GM23338 (cell line): ENCODE results near the gene MOCOS. TPM values are rescaled to one million over a fixed set of nuclear protein-coding genes. Genes with fewer than 3 reads are reported as not detected.

Source experiments
- ATAC-seq: fragments of 200-7000 bp; cut with Tn5 transposase; 3 replicates; pipeline ENCODE4 v1.9.1; 2020
- DNase-seq: peaks from one replicate; pipeline ENCODE4 v3.0.0-alpha.2; 2015; ENCODE audit warnings: low spot score
- H2AFZ ChIP-seq: fragments of 200-600 bp; sonication (generic); 2 replicates; pipeline ENCODE4 v1.8.0; 2016; ENCODE audit warnings: antibody characterized with exemption, mild to moderate bottlenecking, moderate library complexity
- H3F3A ChIP-seq: fragments of 200-600 bp; sonication (generic); replicated peaks from 2 replicates; pipeline ENCODE4 v1.8.0; 2017; ENCODE audit warnings: antibody characterized with exemption, mixed run types, low read depth
- H3K27ac ChIP-seq: fragments of 200-600 bp; sonication (generic); 2 replicates; pipeline ENCODE4 v1.6.1; 2016; ENCODE audit warnings: low read depth
- H3K27me3 ChIP-seq: fragments of 200-600 bp; sonication (generic); 2 replicates; pipeline ENCODE4 v1.8.0; 2016; ENCODE audit warnings: mild to moderate bottlenecking, mixed run types, moderate library complexity; ENCODE audit not compliant: insufficient read depth
- H3K36me3 ChIP-seq: fragments of 200-600 bp; sonication (generic); 2 replicates; pipeline ENCODE4 v1.8.0; 2016; ENCODE audit warnings: mild to moderate bottlenecking; ENCODE audit not compliant: insufficient read depth
- H3K4me1 ChIP-seq: fragments of 200-600 bp; sonication (generic); 2 replicates; pipeline ENCODE4 v1.8.0; 2016; ENCODE audit warnings: mild to moderate bottlenecking, moderate library complexity; ENCODE audit not compliant: insufficient read depth
- H3K4me2 ChIP-seq: fragments of 200-600 bp; sonication (generic); 2 replicates; pipeline ENCODE4 v1.7.1; 2017; ENCODE audit warnings: mixed run types
- H3K4me3 ChIP-seq: fragments of 200-600 bp; sonication (generic); 2 replicates; pipeline ENCODE4 v1.6.1; 2016; ENCODE audit warnings: mixed run types
- H3K79me2 ChIP-seq: fragments of 200-600 bp; sonication (generic); replicated peaks from 2 replicates; pipeline ENCODE4 v1.8.0; 2017; ENCODE audit warnings: mild to moderate bottlenecking; ENCODE audit not compliant: insufficient read depth
- H3K9me2 ChIP-seq: fragments of 200-600 bp; sonication (generic); 2 replicates; pipeline ENCODE4 v1.8.0; 2017; ENCODE audit not compliant: insufficient read depth
- H4K20me1 ChIP-seq: fragments of 200-600 bp; sonication (generic); replicated peaks from 2 replicates; pipeline ENCODE4 v1.8.0; 2017; ENCODE audit warnings: mild to moderate bottlenecking; ENCODE audit not compliant: insufficient read depth
- H3K27ac Mint-ChIP-seq: 2 replicates; pipeline ENCODE4 v1.8.0; 2020; ENCODE audit warnings: inconsistent platforms, mild to moderate bottlenecking, moderate library complexity, mixed read lengths
- H3K27me3 Mint-ChIP-seq: 3 replicates; pipeline ENCODE4 v1.8.0; 2022; ENCODE audit warnings: low read depth, mild to moderate bottlenecking, moderate library complexity, mixed read lengths, inconsistent platforms; ENCODE audit not compliant: insufficient read depth, poor library complexity
- H3K36me3 Mint-ChIP-seq: 3 replicates; pipeline ENCODE4 v1.8.0; 2021; ENCODE audit warnings: low read depth, mild to moderate bottlenecking, inconsistent platforms, moderate library complexity, mixed read lengths
- H3K4me1 Mint-ChIP-seq: 3 replicates; pipeline ENCODE4 v1.8.0; 2020; ENCODE audit warnings: mild to moderate bottlenecking, inconsistent platforms, mixed read lengths
- H3K4me3 Mint-ChIP-seq: 3 replicates; pipeline ENCODE4 v1.8.0; 2021; ENCODE audit warnings: moderate library complexity, mild to moderate bottlenecking, inconsistent platforms, mixed read lengths
- H3K9me3 Mint-ChIP-seq: 3 replicates; pipeline ENCODE4 v1.8.0; 2020; ENCODE audit warnings: moderate library complexity, mild to moderate bottlenecking, inconsistent platforms, mixed read lengths
- CREB1 ChIP-seq: fragments of 250-450 bp; sonication (Bioruptor Pico); IDR thresholded peaks from 2 replicates; pipeline ENCODE4 v1.5.0; 2020; ENCODE audit warnings: low read depth, mild to moderate bottlenecking, moderate library complexity
- ETS1 ChIP-seq: IDR thresholded peaks from 2 replicates; pipeline ENCODE4 v1.6.1; 2016; ENCODE audit warnings: antibody characterized with exemption
- EZH2 ChIP-seq: fragments of 200-600 bp; sonication (generic); IDR thresholded peaks from one replicate; pipeline ENCODE4 v1.8.0; 2017; ENCODE audit warnings: antibody characterized with exemption, mild to moderate bottlenecking, low read depth; ENCODE audit not compliant: unreplicated experiment
- EZH2phosphoT487 ChIP-seq: fragments of 200-600 bp; sonication (generic); IDR thresholded peaks from one replicate; pipeline ENCODE4 v1.8.1; 2018; ENCODE audit warnings: antibody characterized with exemption; ENCODE audit not compliant: unreplicated experiment
- JUNB ChIP-seq: IDR thresholded peaks from one replicate; pipeline ENCODE4 v1.6.1; 2016; ENCODE audit warnings: antibody characterized with exemption; ENCODE audit not compliant: unreplicated experiment
- NANOG ChIP-seq: IDR thresholded peaks from 2 replicates; pipeline ENCODE4 v1.6.1; 2016; ENCODE audit warnings: antibody characterized with exemption, borderline replicate concordance
- REST ChIP-seq: IDR thresholded peaks from one replicate; pipeline ENCODE4 v1.6.1; 2018; ENCODE audit warnings: antibody characterized with exemption; ENCODE audit not compliant: unreplicated experiment
- STAT1 ChIP-seq: IDR thresholded peaks from one replicate; pipeline ENCODE4 v1.6.1; 2016; ENCODE audit warnings: antibody characterized with exemption; ENCODE audit not compliant: unreplicated experiment
- ZNF114 ChIP-seq: fragments of 250-450 bp; sonication (Bioruptor Pico); IDR thresholded peaks from 2 replicates; pipeline ENCODE4 v1.5.0; 2020; ENCODE audit warnings: mild to moderate bottlenecking, moderate library complexity
- ZNF331 ChIP-seq: fragments of 250-450 bp; sonication (Bioruptor Pico); IDR thresholded peaks from 2 replicates; pipeline ENCODE4 v1.5.0; 2020; ENCODE audit warnings: low read depth, mild to moderate bottlenecking, moderate library complexity
- polyA plus RNA-seq: library from polyadenylated mRNA; unstranded; fragments of >200 nt; fragmentation: Nextera tagmentation; extraction: Ambion mirVana; gene quantifications from 2 replicates; pipeline ENCODE4 v1.2.1, GENCODE V29; 2016
- total RNA-seq: library from RNA; depleted of rRNA; stranded (reverse); fragments of >200 nt; shearing (Covaris generic); gene quantifications from 2 replicates; pipeline ENCODE4 v1.2.3, GENCODE V29; 2014
- TF ChIP-seq, protein P1 (sequence below), 2 experiments: fragments of 200-600 bp in 1 of 2; sonication (generic) in 1 of 2; conservative IDR thresholded peaks; 2 replicates each; pipeline versions ENCODE4 v1.5.1 to v1.6.1; 2016 to 2017; ENCODE audit warnings: antibody characterized with exemption in 2 of 2, low read depth in 2 of 2, mild to moderate bottlenecking in 2 of 2, moderate library complexity in 1 of 2

The MOCOS gene
- total and polyA plus RNA-seq, 2 experiments from 2014 or later, result 3.9 to 7.2 TPM

DNA sequence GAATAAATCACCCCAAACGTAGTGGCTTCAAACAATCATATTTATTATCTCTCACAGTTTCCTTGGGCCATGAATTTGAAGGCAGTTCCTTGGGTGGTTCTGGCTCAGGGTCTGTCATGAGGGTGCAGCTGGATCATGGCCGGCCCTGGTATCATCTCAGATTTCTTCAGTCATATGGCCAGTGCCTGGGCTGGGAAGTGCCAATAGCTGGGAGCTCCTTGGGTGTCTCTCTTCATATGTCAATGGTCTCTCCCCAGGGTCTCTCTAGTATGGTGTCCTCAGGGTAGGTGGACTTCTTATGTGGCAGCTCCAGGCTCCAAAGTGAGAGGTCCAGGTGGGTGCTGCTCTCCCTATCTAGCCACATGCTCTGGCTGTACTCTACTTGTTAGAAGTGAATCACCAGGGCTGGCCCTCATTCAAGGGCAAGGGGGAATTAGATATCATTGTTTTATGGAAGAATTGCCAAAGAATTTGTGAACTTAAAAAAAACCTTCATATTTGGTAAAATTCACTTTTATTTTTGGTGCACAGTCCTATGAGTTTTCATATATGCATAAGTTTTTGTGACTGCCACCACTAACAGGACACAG lies 125.6 kb downstream of the MOCOS start (continued):
- TF ChIP-seq REST (no peak), CREB1 (no peak), STAT1 (no peak), ZNF114 (no peak), NANOG (no peak), ETS1 (no peak), EZH2phosphoT487 (no peak), ZNF331 (CRISPR knock-in tag) (no peak)

GRCh38 chr18:36314098-36314497 lies 126.8 kb downstream of the MOCOS start:
- 0 out of 2 replicates have a peak, but pooled peaks cover 5% of the 10 kb centered on the region for H3K79me2 ChIP-seq
- H3K4me1 ChIP-seq, result peaks cover 9% of the 10 kb centered on the region; the same call in 1 of the 2 replicates
- peaks cover 19% of the 10 kb centered on the region for H3K9me3 Mint-ChIP-seq
- no peak overlapping the region for H3K4me2 ChIP-seq
- H3K36me3 ChIP-seq, result no peaks in the 10 kb centered on the region
- H3K4me3 ChIP-seq, result no peak overlapping the region
- H3K4me3 Mint-ChIP-seq, result no peak overlapping the region
- no peaks in the 10 kb centered on the region for H3F3A ChIP-seq
- no peak for ATAC-seq
- H3K27ac ChIP-seq, result no peak overlapping the region
- no peak overlapping the region for H3K27ac Mint-ChIP-seq
- peaks cover 9% of the 10 kb centered on the region; the same call in 1 of the 3 replicates for H3K36me3 Mint-ChIP-seq
- H2AFZ ChIP-seq, result no peak overlapping the region
- TF ChIP-seq EZH2phosphoT487 (no peak), STAT1 (no peak), ZNF114 (no peak)
- peaks cover 26% of the 10 kb centered on the region for H3K4me1 Mint-ChIP-seq
- no peaks in the 10 kb centered on the region for H3K27me3 ChIP-seq
- peaks cover 6% of the 10 kb centered on the region for H3K27me3 Mint-ChIP-seq
- H3K9me2 ChIP-seq, result 0 out of 2 replicates have a peak, but pooled peaks cover 8% of the 10 kb centered on the region
- no peaks in the 10 kb centered on the region for H4K20me1 ChIP-seq
- no peak for DNase-seq

DNA sequence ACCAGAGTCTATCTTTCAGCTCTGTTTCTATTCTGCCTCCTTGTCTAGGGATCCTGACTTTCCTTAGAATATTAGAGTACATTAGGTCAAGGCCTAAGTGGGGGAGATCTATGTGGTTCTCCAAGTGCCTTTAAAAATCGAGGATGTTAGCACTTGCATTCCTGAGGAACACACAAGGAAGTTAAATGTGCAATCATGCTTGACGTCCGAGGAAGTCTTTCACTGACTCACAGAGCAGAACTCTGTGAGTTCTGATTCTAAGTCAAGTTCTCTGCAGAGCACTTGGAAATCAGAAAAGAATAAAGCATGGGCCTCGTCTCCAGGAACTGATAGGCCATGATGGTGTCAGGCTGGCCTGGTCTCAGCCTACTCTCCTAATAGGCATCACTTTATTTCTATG lies 127.5 kb downstream of the MOCOS start:
- Histone ChIP-seq H3K27ac (no peak overlapping the region), H3K9me2 (0 out of 2 replicates have a peak, but pooled peaks cover 8% of the 10 kb centered on the region), H3K79me2 (0 out of 2 replicates have a peak, but pooled peaks cover 5% of the 10 kb centered on the region), H3K4me2 (no peak overlapping the region), H3F3A (no peaks in the 10 kb centered on the region), H2AFZ (no peak overlapping the region), H3K4me3 (no peak overlapping the region), H3K27me3 (no peaks in the 10 kb centered on the region), H3K4me1 (peaks cover 5% of the 10 kb centered on the region; the same call in 1 of the 2 replicates), H3K36me3 (no peaks in the 10 kb centered on the region), H4K20me1 (no peaks in the 10 kb centered on the region)
- no peak overlapping the region for H3K4me3 Mint-ChIP-seq
- peaks cover 6% of the 10 kb centered on the region for H3K27me3 Mint-ChIP-seq
- no peak overlapping the region for H3K27ac Mint-ChIP-seq
- DNase-seq, result no peak
- peaks cover 20% of the 10 kb centered on the region for H3K4me1 Mint-ChIP-seq
- H3K9me3 Mint-ChIP-seq, result peaks cover 19% of the 10 kb centered on the region
- ATAC-seq, result no peak
- peaks cover 10% of the 10 kb centered on the region; the same call in 1 of the 3 replicates for H3K36me3 Mint-ChIP-seq
- TF ChIP-seq EZH2phosphoT487 (no peak), JUNB (no peak), ZNF331 (CRISPR knock-in tag) (no peak), EZH2 (no peak), CREB1 (no peak)
- TF ChIP-seq, protein P1, sequence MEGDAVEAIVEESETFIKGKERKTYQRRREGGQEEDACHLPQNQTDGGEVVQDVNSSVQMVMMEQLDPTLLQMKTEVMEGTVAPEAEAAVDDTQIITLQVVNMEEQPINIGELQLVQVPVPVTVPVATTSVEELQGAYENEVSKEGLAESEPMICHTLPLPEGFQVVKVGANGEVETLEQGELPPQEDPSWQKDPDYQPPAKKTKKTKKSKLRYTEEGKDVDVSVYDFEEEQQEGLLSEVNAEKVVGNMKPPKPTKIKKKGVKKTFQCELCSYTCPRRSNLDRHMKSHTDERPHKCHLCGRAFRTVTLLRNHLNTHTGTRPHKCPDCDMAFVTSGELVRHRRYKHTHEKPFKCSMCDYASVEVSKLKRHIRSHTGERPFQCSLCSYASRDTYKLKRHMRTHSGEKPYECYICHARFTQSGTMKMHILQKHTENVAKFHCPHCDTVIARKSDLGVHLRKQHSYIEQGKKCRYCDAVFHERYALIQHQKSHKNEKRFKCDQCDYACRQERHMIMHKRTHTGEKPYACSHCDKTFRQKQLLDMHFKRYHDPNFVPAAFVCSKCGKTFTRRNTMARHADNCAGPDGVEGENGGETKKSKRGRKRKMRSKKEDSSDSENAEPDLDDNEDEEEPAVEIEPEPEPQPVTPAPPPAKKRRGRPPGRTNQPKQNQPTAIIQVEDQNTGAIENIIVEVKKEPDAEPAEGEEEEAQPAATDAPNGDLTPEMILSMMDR (conservative IDR thresholded peaks at IDR 0.05; ENCODE audit: low read depth in 2 of 2), result no peak
